Measurements from ENCODE around the gene ZNHIT1. TPM values are rescaled to one million over a fixed set of nuclear protein-coding genes. Genes with fewer than 3 reads are reported as not detected.
"Not testable (repeated sequence)": the region's sequence is repeated elsewhere in the genome, so short reads cannot be mapped to it uniquely, and the experiment has no call there.

Gene ZNHIT1
- total RNA-seq, 1 donor from 2014 or later, result 66.9 TPM

- TF ChIP-seq, protein P1, sequence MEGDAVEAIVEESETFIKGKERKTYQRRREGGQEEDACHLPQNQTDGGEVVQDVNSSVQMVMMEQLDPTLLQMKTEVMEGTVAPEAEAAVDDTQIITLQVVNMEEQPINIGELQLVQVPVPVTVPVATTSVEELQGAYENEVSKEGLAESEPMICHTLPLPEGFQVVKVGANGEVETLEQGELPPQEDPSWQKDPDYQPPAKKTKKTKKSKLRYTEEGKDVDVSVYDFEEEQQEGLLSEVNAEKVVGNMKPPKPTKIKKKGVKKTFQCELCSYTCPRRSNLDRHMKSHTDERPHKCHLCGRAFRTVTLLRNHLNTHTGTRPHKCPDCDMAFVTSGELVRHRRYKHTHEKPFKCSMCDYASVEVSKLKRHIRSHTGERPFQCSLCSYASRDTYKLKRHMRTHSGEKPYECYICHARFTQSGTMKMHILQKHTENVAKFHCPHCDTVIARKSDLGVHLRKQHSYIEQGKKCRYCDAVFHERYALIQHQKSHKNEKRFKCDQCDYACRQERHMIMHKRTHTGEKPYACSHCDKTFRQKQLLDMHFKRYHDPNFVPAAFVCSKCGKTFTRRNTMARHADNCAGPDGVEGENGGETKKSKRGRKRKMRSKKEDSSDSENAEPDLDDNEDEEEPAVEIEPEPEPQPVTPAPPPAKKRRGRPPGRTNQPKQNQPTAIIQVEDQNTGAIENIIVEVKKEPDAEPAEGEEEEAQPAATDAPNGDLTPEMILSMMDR (IDR thresholded peaks at IDR 0.05; ENCODE audit: insufficient read depth, low read length, severe bottlenecking), result no peak
- Histone ChIP-seq H3K4me3 (ENCODE audit: low read depth, low read length) (no peak overlapping the region), H3K27me3 (ENCODE audit: control insufficient read depth, insufficient read depth, low read length) (peaks cover 2% of the 10 kb centered on the region), H3K36me3 (ENCODE audit: control insufficient read depth, insufficient read depth, low read length) (no peaks in the 10 kb centered on the region)
- DNase-seq (ENCODE audit: low read depth) (no peak), FAIRE-seq (no peak)
These were observed 22.1 kb upstream of the ZNHIT1 start for GRCh38 chr7:101195884-101196283.

- Histone ChIP-seq H3K27me3 (ENCODE audit: control insufficient read depth, insufficient read depth, low read length) (peaks cover 11% of the 10 kb centered on the region), H3K4me3 (ENCODE audit: low read depth, low read length) (no peak overlapping the region), H3K36me3 (ENCODE audit: control insufficient read depth, insufficient read depth, low read length) (no peaks in the 10 kb centered on the region)
- FAIRE-seq (no peak), DNase-seq (ENCODE audit: low read depth) (no peak)
- TF ChIP-seq, protein P1 (IDR thresholded peaks at IDR 0.05; ENCODE audit: insufficient read depth, low read length, severe bottlenecking), result no peak
These were observed 20.0 kb upstream of the ZNHIT1 start for GRCh38 chr7:101197991-101198390.

- Histone ChIP-seq H3K4me3 (ENCODE audit: low read depth, low read length) (no peak overlapping the region), H3K36me3 (ENCODE audit: control insufficient read depth, insufficient read depth, low read length) (no peaks in the 10 kb centered on the region), H3K27me3 (ENCODE audit: control insufficient read depth, insufficient read depth, low read length) (peaks cover 13% of the 10 kb centered on the region)
- DNase-seq (ENCODE audit: low read depth), result no peak
- FAIRE-seq, result no peak
- TF ChIP-seq, protein P1 (IDR thresholded peaks at IDR 0.05; ENCODE audit: insufficient read depth, low read length, severe bottlenecking), result no peak
These were observed 19.5 kb upstream of the ZNHIT1 start for GRCh38 chr7:101198476-101198875.

- not testable (repeated sequence) for H3K4me3 ChIP-seq (ENCODE audit: low read depth, low read length); FAIRE-seq; DNase-seq (ENCODE audit: low read depth); H3K36me3 ChIP-seq (ENCODE audit: control insufficient read depth, insufficient read depth, low read length)
- peaks cover 15% of the 10 kb centered on the region for H3K27me3 ChIP-seq (ENCODE audit: control insufficient read depth, insufficient read depth, low read length)
These were observed 18.4 kb upstream of the ZNHIT1 start for GRCh38 chr7:101199522-101199921.

GRCh38 chr7:101200504-101200861 is 17.5 kb upstream of the ZNHIT1 start:
- DNase-seq (ENCODE audit: low read depth), result no peak
- TF ChIP-seq, protein P1 (IDR thresholded peaks at IDR 0.05; ENCODE audit: insufficient read depth, low read length, severe bottlenecking), result no peak
- Histone ChIP-seq H3K4me3 (ENCODE audit: low read depth, low read length) (no peak overlapping the region), H3K27me3 (ENCODE audit: control insufficient read depth, insufficient read depth, low read length) (peaks cover 15% of the 10 kb centered on the region), H3K36me3 (ENCODE audit: control insufficient read depth, insufficient read depth, low read length) (no peaks in the 10 kb centered on the region)
- FAIRE-seq, result no peak

DNA sequence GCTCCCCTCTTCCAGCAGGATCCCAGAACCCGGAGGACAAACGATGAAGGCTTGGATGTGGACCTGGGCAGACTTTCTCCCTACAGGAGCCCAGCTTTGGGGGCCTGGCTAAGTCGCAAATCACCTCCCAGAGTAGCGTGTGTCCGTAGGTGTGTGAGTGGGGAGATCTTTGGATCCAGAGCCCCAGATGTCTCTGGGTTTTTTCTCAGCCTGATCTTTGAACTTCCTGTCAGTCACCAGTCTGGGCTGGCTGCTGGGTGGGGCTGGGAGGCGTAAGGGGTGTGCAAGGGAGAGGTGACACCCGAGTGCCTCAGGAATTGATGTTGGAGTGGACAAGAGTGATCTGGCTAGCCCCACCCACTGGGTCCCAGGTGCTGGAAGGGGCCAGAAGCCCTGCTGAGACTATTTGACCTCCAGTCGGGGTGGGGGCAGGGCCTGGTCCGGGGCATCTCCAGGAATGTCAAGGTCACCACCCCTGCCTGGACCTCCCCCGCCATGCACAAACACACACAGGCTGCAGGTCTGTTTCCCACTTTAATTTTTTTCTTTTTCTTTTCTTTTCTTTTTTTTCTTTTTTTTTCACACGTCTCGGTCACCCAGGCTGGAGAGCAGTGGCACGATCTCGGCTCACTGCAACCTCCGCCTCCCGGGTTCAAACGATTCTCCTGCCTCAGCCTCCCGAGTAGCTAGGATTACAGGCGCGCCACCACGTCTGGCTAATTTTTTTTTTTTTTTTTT is 16.9 kb upstream of the ZNHIT1 start, which contains the start of gene MOGAT3:
Gene MOGAT3, minus strand, starts transcription at position 175 of the 738 bp plus-strand sequence. CDS start 182 bp downstream, outside the sequence.
- FAIRE-seq, result no peak
- Histone ChIP-seq H3K36me3 (ENCODE audit: control insufficient read depth, insufficient read depth, low read length) (no peaks in the 10 kb centered on the region), H3K4me3 (ENCODE audit: low read depth, low read length) (no peak within 1 kb of the TSS), H3K27me3 (ENCODE audit: control insufficient read depth, insufficient read depth, low read length) (peaks cover 15% of the 10 kb centered on the region)
- TF ChIP-seq, protein P1 (IDR thresholded peaks at IDR 0.05; ENCODE audit: insufficient read depth, low read length, severe bottlenecking), result no peak
- no peak for DNase-seq (ENCODE audit: low read depth)

Data from bronchial epithelial cell (primary cell).